Stimulated activated CD4-positive, alpha-beta T cell treated with anti-CD3 and anti-CD28 coated beads, Interleukin-1b, Interleukin-23, amount 100 ng/mL, for 1 hour (primary cell): Measurements from ENCODE around the gene POC5.
"Not testable (repeated sequence)": the region's sequence is repeated elsewhere in the genome, so short reads cannot be mapped to it uniquely, and the experiment has no call there.

Experiments
- DNase-seq, 2 donors: peaks; one replicate each; pipeline ENCODE4 v3.0.0-alpha.2; 2020; ENCODE audit warnings: low read depth in 2 of 2

POC5 gene

GRCh38 chr5:75717082-75717922 lies at the start of gene POC5:
Gene POC5 (minus strand): TSS chr5:75717437. CDS start chr5:75712937, 4,500 bp downstream.
- peak; percentile 95 to 99 for DNase-seq

GRCh38 chr5:75758116-75758515 lies 40.9 kb upstream of the POC5 start:
- DNase-seq = no peak

- no peak for DNase-seq
Measured at GRCh38 chr5:75756981-75757380, 39.7 kb upstream of the POC5 start.

- DNase-seq = no peak
Measured at GRCh38 chr5:75756211-75756610, 39.0 kb upstream of the POC5 start.

GRCh38 chr5:75753182-75753581 lies 35.9 kb upstream of the POC5 start:
- DNase-seq = no peak

GRCh38 chr5:75744355-75744754 lies 27.1 kb upstream of the POC5 start:
- DNase-seq = no peak

- no peak for DNase-seq
Measured at GRCh38 chr5:75736273-75736672, 19.0 kb upstream of the POC5 start.

GRCh38 chr5:75734913-75735789 lies 17.9 kb upstream of the POC5 start:
- no peak for DNase-seq

- DNase-seq = no peak
Measured at GRCh38 chr5:75733767-75734166, 16.5 kb upstream of the POC5 start.

GRCh38 chr5:75731515-75731914 lies 14.3 kb upstream of the POC5 start:
- DNase-seq = not testable (repeated sequence)

GRCh38 chr5:75729321-75729720 lies 12.1 kb upstream of the POC5 start:
- no peak for DNase-seq

GRCh38 chr5:75727931-75728330 lies 10.7 kb upstream of the POC5 start:
- DNase-seq = no peak

GRCh38 chr5:75726224-75726623 lies 9.0 kb upstream of the POC5 start:
- not testable (repeated sequence) for DNase-seq

GRCh38 chr5:75723378-75723777 lies 6.1 kb upstream of the POC5 start:
- no peak for DNase-seq

GRCh38 chr5:75721573-75721972 lies 4.3 kb upstream of the POC5 start:
- no peak for DNase-seq

- DNase-seq = no peak
Measured at GRCh38 chr5:75720882-75721281, 3.6 kb upstream of the POC5 start.

- no peak for DNase-seq
Measured at GRCh38 chr5:75716715-75717081, 539 bp downstream of the POC5 start.

- no peak for DNase-seq
Measured at GRCh38 chr5:75712091-75712490, 5.1 kb downstream of the POC5 start.

- DNase-seq = no peak
Measured at GRCh38 chr5:75711151-75711550, 6.1 kb downstream of the POC5 start.

- DNase-seq = no peak
Measured at GRCh38 chr5:75710637-75711036, 6.6 kb downstream of the POC5 start.

- DNase-seq = no peak
Measured at GRCh38 chr5:75707911-75708509, 9.2 kb downstream of the POC5 start.

- no peak for DNase-seq
Measured at GRCh38 chr5:75706775-75707174, 10.5 kb downstream of the POC5 start.
